HFF-Myc (cell line): ENCODE results near the gene TRIM3.
"Not testable (repeated sequence)": the region's sequence is repeated elsewhere in the genome, so short reads cannot be mapped to it uniquely, and the experiment has no call there.

Source experiments
- DNase-seq: peaks from one replicate; pipeline ENCODE4 v3.0.0-alpha.2; 2011; ENCODE audit warnings: low read depth; ENCODE audit errors: extremely low read depth
- H3K4me3 ChIP-seq: replicated peaks from 2 replicates; pipeline ENCODE4 v1.5.1; 2011; ENCODE audit warnings: low read depth, mild to moderate bottlenecking, control low read depth, low read length
- TF ChIP-seq, protein P1 (sequence below): IDR thresholded peaks from 2 replicates; pipeline ENCODE4 v1.5.1; 2012; ENCODE audit warnings: mild to moderate bottlenecking, low read depth, low read length, control low read depth; ENCODE audit errors: missing control alignments

Gene TRIM3

DNA sequence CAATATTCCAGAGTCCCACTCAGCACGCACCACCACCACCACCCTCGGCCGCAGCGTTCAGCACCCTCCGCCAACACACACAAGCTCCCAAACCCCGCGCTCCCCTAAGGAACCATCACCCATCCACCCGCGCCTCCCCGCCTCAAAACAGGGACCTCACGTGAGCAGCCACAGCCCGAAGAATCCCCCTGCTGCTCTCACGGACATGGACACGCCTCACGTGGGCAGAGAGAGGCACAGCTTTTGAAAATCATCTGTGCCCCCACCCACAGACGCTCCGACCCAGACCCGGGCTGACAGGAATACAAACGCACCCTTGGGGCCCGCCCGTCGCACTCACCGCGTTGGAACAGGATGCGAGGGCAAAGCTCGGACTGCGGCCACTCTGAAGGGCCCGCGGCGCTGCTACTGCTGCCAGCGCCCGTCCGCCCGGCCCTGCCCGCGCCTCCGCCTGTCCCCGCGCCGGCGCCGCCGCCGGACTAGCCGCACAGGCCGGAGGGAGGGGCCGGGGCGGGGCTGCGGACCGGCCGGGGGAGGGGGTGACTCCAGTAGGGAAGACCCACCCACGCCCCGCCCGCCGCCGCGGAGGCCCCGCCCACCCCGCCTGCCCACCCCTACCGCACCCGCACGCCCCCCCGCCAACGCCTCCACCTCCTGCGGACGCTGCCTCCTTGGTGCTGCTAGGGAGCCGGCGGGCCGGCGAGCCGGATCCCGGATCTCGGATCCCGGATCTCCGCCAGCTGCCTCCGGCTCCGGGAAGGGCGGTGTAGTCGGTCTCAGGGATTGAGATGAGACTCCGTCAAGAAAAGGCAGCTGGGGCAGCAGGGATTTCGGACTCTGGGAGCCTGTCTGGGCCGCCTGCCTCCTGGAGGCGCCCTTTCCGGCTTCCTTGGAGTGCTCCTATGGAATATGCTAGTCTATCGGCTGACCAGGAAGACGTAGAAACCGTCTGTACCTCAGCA is at the start of gene TRIM3:
TSS of gene TRIM3 (minus strand) at position 491 of the 962 bp plus-strand sequence. CDS start 8,246 bp downstream, outside the sequence.
- peak; percentile 59 for DNase-seq
- H3K4me3 ChIP-seq: peak within 1 kb of the TSS; percentile 82
- TF ChIP-seq, protein P1, sequence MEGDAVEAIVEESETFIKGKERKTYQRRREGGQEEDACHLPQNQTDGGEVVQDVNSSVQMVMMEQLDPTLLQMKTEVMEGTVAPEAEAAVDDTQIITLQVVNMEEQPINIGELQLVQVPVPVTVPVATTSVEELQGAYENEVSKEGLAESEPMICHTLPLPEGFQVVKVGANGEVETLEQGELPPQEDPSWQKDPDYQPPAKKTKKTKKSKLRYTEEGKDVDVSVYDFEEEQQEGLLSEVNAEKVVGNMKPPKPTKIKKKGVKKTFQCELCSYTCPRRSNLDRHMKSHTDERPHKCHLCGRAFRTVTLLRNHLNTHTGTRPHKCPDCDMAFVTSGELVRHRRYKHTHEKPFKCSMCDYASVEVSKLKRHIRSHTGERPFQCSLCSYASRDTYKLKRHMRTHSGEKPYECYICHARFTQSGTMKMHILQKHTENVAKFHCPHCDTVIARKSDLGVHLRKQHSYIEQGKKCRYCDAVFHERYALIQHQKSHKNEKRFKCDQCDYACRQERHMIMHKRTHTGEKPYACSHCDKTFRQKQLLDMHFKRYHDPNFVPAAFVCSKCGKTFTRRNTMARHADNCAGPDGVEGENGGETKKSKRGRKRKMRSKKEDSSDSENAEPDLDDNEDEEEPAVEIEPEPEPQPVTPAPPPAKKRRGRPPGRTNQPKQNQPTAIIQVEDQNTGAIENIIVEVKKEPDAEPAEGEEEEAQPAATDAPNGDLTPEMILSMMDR: peak; percentile 35

GRCh38 chr11:6523253-6523652 is 49.5 kb upstream of the TRIM3 start:
- DNase-seq: no peak
- H3K4me3 ChIP-seq: no peak overlapping the region
- TF ChIP-seq, protein P1: no peak

- H3K4me3 ChIP-seq, DNase-seq: not testable (repeated sequence)
Observed at GRCh38 chr11:6521946-6522345, 48.2 kb upstream of the TRIM3 start.

DNA sequence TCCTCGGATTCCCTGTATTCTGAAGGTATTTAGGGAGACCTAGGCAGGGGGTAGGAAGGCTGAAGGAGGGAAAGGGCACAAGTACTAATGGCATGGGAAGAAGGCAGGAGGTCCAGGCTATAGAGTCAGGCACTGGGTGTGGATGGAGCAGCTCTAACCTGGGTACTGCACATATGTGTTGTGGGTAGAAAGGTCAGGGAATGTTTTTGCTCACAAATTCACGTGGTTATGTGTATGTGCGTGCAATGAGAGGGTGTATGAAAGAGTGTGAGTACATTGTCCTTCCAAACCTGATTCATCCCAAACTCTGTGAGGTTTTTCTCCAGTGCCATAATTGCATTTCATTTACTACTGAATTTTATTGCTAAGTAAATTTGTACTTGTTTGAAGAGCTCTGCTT is 46.5 kb upstream of the TRIM3 start:
- H3K4me3 ChIP-seq: no peak overlapping the region
- TF ChIP-seq, protein P1: no peak
- DNase-seq: no peak

DNA sequence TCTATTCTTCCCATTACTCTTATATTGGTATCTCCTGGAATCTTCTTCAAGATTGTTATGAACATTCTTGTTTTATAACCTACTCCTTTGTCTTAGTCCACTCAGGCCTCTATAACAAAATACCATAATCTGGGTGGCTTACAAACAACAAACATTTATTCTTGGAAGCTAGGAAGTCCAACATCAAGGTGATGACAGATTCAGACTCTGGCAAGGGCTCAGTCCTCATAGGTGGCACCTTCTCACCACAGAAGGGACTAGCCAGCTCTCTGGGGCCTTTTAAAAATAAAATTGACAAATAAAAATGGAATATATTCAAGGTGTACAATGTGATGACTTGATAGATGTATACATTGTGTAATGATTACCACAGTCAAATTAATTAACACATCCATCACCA is 43.1 kb upstream of the TRIM3 start:
- no peak for DNase-seq
- TF ChIP-seq, protein P1: no peak
- H3K4me3 ChIP-seq: no peak overlapping the region

DNA sequence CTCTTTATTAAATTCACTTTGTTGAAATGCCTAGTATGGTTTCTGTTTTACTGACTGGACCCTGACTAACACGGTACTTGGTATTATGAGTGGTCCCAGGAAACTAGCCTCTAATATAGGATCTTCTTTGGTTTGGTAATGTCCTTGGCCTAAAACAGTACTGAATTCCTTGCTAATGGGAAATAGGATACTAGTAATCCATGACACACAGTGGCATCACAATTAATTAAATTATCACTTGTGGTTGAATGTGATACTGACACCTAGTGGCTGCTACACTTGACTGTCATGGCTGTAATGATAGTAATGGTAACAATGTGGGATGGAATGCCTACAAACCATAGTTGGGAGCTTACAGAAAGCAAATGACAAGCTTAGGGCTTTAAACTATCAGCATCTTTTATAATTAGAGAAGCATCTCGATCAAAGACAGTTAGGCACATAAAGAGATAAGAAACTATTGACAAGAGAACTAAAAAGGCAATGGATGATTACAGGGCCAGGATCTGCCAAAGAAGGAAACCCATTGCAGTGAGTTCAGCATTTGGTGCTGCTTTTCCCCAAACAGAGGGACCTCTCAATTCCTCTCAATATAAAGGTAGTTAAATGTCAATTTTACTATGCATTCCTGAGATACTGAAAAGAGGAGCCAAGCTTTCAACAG is 32.0 kb upstream of the TRIM3 start:
- H3K4me3 ChIP-seq: no peak overlapping the region
- DNase-seq: peak; percentile 45
- TF ChIP-seq, protein P1: peak; percentile 59

GRCh38 chr11:6504166-6504565 is 30.4 kb upstream of the TRIM3 start:
- no peak for DNase-seq
- H3K4me3 ChIP-seq: no peak overlapping the region
- TF ChIP-seq, protein P1: no peak
